ENCODE measurements around the gene GNPTAB.

GNPTAB gene

DNA sequence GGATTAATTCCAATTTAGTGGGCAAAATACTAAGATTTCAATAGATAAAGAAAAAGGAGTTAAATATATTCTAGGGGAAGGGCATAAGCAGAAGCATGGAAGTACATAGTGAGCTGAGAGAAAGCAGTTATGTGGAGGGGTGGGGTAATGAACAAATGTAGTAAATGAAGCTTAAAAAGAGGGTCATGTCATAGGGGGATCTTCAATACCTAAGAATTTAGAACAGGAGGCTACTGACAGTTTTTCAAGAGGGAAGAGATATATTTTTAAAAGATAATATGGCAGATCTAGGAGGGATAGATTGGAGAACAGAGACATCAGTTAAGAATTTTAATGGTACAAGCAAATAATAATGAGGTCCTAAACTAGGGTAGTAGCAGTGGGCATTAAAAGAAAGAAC is 100.9 kb downstream of the GNPTAB start:
- no peak for DNase-seq

DNA sequence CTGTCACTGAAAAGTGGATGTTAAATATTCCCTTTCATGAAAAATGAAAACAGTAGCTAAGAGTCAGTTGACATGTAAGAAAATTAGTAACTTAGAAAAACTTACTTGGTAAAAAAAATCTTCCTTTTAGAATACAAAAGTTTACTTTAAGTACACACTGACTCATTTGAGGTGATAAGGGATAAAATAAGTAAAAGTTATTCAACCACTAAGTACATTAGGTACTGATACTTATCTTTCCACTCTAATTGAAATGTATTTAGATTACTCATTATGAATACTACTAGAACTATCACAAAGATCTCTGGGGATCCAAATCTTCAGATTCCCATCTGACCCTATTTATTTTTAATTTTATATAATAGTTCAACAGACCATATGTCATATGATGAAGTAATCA is 103.7 kb downstream of the GNPTAB start:
- no peak for DNase-seq

DNA sequence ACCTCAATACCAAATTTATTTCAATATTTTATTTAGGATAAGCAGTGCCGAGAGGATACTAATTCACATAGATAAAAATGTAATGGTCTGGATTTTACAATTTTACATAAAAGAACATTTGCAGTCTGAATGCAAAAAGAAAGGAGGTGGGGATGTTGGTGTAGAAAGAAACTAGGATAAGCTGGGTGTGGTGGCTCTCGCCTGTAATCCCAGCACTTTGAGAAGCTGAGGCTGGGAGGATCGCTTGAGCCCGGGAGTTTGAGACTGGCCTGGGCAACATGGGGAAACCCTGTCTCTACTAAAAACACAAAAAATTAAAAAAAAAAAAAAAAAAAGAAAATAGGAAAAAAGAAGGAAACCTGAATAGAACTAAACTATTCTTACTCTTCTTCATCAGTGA is 108.4 kb downstream of the GNPTAB start:
- DNase-seq, result no peak

DNA sequence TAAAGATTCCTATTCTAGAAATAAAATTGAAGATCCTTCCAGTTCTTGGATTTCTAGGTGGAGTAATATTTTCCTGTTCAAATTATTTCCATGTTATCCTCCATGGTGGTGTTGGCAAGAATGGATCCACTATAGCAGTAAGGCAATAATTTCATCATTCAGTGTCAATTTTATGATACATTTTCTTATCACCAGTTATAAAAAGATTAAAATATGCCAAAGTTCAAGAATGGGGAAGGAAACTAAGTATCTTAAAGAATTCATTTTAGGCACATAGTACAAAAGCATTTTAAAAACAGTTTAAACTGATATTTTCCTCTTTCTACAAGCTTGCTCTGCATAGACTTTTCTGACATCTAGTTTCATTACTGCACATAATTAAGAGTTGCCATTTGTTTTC is 110.6 kb downstream of the GNPTAB start:
- DNase-seq, result no peak

DNA sequence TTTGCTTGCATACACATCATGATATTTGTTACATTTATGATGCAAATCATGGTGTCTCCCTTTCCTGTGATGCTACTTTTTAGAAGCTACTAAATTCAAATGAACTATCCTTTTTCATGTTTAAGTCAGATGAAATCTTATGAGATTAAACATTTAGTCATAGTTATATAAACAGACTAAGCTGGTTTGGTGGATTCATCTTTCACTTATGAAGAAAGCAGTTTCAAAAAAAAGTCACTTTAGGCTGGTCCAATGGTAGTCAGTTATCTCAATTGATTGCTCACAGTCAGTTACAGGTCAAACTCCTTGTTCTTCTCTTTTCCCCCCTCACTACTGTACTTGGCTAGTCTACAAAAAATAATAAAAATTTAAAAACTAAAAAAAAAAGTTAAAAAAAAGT is 111.2 kb downstream of the GNPTAB start:
- no peak for DNase-seq

DNA sequence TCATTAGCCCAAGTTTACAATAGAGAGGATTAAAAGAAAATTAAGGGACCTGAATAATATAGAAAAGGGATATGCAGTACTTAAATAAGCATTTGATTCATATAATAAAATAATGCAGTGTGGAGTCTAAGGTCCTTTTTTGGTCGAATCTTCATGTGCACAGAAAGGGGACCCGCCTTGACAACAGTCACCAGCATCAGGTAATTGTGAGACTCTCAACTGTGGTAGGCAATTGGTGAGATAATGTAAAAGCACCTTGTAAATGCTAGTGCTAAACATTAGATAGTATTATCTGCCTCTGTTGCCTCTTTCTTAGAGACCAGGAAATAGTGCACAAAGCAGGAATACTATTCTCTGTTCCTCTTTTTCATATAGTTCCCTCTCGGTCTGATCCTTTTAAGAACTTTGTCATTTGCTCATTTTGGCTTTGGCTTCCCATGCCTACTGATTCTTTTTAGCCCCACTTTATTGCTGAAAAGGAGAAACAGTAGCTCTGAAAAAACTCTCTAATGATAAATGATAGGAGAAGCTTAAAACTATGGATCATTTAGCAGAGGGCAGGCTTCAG is 115.8 kb downstream of the GNPTAB start:
- DNase-seq, result no peak

DNA sequence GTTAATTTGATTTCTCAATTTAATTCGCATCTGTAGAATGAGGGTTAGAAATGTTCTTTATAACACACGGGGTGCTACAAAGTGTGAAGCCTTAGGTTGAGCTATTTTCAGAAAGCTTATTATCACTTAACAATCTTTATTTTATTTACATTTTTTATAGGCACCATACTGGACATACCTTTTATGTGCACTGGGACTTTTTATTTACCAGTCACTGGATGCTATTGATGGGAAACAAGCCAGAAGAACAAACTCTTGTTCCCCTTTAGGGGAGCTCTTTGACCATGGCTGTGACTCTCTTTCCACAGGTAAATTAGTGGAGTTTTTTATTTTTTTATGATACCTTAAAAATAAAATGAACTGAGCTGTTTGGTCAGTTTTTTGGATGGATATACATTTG is 116.8 kb downstream of the GNPTAB start:
- no peak for DNase-seq

DNA sequence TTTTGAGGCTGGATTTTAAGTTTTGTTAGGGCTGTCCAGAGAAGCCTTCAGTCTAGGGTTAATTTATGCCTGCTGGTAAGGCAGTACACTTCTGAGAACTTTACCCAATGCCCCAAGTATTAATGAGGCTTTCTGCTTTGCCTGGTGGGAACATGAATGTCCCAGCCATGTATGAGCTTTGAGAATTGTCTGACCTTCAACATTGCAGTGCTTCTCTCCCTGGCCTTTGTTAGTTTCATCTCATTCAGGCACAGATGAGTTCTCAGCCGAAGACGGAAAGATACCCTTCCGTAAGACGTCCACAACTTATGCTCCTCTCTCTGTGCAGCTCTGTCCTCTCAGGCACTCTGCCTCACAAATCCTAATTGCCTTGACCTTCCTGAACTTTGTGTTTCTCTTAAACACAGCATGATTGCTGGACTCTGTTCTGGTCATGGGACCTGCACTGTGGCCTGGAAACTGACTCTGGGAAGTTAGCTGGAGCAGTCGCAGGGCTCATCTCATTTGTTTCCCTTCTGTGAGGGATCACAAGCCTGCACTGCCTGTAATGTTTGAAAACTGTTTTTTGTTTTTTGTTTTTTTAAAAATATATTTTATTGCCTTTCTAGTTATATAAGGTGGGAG is 117.6 kb downstream of the GNPTAB start:
- DNase-seq, result no peak

DNA sequence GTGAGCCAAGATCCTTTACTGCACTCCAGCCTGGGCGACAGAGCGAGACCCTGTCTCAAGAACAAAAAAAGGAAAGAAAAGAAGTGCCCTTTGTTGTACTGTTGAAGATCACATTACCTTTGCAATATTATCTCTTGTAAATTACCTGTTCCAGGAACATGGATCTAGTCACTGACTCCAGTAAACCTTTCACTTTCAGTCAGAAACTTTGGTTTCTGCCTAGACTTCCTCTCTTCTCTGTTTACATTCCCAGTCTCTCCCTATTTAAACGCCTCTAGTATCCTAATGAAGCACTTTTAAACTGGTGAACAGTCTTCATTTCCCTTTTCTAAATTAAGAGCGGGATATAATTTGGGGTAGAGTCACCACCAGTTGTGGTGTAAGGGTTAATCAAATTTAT is 120.5 kb downstream of the GNPTAB start:
- DNase-seq, result no peak

DNA sequence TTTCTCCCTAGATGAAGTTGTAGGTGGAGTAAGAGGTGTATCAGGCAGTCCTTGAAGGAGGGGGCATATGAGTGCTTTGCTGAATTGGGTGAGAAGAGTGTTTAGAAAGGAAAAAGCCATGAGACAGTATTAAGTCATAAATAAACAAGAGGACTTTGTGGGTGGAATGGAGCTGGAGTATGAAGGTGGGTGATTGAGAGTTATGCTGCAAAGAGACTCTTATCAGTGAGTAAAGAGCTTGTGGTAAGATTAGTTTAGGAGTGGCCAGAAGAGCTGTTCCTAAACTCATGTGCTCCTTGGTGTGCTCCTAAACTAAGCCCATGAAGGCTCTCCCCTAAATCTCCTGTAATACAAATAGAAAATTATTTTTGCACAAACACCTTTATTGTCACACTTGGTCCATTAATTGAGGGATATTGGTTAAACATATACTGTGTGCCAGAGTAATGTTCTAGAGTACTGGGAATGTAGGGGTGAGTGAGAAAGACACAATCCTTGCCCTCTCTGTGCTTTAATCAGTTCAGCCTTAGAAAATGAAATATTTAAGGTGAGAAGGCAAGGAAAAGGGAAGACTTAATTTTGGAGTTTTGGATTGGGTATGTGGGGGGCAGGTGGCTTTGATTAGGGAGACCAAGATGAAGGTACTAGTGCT is 123.5 kb downstream of the GNPTAB start:
- no peak for DNase-seq

DNA sequence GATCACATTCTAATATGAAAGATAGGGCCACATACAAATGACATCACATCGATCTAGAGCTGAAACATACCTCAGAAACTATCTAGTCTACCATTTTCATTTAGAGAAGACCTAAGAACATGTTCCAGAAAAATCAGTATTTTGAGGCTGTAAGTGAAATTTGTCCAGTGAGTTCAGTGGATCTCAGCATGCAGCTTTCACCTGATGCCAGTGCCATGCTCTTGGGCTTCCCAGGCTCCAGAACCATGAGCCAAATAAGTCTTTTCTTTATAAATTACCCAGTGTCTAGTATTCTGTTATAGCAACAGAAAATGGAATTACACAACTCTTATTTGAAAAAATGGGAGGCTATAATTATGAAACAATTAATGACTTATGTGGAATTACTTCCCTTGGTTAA is 124.4 kb downstream of the GNPTAB start:
- no peak for DNase-seq

DNA sequence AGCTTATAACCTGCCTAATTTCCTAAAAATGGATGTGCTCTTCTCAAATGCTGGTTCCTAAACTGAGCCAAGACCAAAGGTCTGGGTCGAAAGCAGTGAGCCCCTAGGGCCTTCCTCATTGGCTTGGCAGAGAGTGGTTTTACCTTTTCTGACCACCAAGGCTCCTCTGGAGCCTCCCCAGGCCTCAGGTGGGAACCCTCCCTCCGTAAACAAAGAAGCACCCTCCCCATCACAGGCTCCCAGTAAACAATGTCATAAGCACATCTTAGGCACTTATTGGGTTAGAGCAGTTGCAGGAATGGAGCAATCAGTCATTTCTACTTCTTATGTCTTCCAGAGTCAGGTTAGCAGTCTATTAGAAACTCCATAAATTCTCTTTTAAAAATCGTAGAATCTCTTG is 127.3 kb downstream of the GNPTAB start:
- DNase-seq, result no peak

DNA sequence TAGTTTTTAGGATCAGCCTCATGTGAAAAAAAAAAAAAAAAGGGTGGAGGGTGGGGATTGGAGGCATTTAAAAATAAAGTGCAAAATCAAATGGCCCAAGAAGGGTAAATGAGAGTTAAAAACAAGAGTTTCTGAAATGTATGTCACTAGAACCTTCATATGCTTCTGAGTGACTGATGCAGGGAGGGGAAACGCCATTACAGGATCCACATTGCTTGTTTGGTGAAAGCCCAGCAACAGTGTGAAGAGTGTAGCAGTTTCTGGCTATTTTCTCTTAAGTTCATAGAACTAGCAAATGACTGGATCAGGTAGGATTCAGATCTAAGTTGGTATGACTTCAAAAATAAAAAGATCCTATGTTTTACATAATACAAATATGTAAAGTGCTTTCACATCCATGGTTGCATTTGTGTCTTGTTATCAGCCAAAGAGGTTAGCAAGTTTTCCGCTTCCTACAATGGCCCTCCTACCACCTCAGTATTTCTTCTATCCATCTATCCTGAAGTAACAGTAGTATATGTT is 130.4 kb downstream of the GNPTAB start:
- no peak for DNase-seq

DNA sequence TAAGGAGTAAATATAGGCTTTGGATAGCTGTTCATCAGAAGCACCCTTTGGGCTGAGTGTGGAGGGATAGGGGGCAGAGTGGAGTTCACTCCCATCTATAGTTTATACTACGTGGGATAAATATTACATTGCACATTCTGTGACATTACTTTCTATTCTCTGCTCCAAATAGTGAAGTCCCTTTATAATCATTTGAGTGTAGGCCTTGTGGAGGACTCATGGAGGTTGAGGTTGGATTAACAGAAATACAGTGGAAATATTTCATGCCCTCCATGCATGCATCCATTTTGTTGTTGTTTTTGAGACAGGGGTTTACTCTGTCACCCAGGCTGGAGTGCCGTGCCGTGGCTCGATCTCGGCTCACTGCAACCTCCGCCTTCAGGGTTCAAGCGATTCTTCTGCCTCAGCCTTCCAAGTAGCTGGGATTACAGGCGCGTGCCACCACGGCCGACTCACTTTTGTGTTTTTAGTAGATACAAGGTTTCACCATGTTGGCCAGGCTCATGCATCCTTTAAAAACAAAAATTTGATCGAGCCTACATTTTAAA is 131.9 kb downstream of the GNPTAB start:
- no peak for DNase-seq

DNA sequence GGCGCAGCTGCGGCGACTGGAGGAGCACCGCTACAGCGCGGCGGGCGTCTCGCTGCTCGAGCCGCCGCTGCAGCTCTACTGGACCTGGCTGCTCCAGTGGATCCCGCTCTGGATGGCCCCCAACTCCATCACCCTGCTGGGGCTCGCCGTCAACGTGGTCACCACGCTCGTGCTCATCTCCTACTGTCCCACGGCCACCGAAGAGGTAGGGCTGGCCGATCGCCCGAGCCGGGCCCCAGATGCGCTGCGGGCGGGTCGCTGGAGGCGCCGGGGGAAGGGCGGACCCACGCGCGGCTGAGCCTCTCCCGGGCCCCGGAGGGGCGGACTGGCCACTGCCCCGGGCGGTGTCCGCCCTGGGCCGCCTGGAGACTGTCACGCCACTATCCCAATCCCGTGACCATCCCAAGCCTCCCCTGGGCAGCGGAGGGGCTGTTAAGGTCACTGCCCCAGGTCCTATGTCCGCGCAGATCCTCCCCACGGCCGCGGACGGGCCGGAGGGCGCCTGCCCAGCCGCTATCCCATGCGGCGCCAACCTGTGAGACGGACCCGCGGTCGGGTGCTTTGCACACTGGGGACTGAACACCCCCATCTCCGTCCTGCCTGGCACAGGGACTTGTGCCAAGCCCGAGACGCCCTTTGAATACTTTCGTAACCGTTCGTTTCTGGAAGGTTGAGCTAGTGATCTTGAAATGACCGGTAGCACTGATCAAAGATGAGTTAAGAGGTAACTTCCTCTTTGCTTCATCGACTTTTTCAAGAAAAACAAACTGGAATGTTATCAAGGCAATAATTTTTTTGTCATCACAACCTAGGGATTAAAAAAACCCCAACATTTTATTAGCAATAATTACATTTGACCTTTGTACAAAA is 132.6 kb downstream of the GNPTAB start:
- DNase-seq, result peak; percentile 1 to 5

DNA sequence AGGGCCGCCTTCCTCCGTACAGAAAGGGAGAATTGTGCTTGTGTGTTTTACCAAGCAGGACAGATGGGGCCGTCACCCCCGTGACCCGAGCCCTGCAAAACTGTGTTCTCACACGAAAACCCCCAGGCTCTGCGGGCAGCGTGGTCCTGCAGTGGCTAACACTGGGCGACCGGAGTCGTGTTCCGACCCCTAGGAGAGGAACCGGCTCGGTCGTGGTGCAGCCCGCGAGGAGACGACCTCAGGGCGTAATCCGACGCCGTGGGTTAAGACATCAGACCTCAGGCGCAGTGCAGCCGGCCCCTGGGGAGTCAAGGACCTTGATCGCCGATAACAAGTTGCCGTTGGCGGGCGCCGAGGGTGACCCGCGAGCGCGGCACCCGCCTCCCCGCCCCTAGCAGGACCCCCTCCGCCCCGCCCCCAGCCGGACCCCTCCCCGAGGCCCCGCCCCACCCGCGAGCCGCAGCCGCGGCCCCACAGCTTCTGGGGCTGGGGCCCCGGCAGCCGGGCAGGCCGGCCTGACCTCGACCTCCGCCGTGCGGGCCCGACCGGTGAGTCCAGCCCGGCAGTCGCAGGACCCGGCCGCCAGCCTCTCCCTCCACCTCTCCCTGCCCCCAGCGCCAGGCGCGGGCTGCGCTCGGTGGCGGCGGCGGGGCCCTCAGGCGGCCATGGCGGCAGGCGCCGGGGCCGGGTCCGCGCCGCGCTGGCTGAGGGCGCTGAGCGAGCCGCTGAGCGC is 133.4 kb downstream of the GNPTAB start, which contains the start of gene CHPT1:
Gene CHPT1 (plus strand): TSS at position 444 of the 733 bp plus-strand sequence. CDS start 222 bp downstream, at position 666.
- DNase-seq, result peak; percentile 48 to 62

DNA sequence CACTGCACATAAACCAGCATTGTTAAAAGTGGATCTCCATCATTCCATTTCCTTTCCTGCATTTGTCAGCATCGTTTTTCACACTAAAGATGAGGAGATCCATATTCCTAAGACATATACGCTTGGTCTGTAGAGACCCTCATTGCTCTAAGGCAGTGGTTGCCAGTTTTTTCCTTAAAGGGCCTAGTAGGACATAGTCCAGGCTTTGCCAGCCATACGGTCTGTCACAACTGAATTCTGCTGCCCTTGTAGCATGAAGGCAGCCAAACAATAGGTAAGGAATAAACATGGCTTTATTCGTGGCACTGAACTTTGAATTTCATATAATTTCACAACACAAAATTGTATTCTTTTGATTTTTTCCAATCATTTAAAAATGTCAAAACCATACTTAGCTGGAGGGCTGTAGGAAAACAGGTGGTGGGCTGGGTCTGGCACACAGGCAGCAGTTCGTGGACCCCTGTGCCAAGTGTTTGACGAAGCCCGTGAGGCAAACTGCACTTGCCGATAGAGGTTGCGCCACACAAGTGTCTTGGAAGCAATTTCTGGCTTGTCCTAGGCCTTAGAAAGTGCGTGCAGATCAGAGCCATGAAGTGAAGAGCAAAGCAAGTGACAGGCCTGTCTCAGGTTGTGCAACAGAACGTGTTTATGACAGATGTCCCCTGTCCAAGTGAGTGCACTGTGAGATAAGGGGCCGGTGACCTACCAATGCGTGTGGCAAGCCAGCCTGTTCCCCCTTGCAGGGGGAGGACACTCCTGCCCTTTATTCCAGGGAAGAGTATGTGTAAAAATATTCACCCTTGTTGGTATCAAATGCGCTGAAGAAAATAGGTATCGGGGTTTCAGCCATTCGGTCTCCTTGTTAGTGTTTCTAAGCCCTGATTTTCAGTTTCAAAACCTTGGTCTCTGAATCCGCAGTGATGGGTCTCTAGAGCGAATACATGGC is 134.2 kb downstream of the GNPTAB start:
- no peak for DNase-seq

DNA sequence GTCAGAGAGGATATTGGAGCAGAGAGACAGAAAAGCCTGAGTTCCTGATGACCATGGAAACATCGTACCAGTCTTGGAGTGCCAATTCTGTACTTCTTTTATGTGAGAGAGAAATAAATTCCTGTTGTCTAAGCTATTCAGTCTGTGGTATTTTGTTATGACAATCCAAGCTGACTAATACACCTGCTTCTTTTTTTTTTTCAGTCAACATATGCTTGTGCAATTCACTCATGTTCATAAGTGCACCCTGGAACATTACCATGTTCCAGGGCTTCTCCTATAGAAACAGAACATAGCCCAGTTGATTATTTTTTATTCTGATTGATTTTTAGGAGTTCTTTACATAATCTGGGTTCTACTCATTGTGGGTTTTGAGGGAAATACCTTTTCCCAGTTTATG is 135.1 kb downstream of the GNPTAB start:
- no peak for DNase-seq

Data from activated CD4-positive, alpha-beta T cell treated with anti-CD3 and anti-CD28 coated beads for 4 hours (primary cell).